HTR-8/SVneo (cell line): ENCODE results near the gene CCL18.
"Not testable (repeated sequence)": the region's sequence is repeated elsewhere in the genome, so short reads cannot be mapped to it uniquely, and the experiment has no call there.

Experiments used
- DNase-seq: peaks from one replicate; pipeline ENCODE4 v3.0.0; 2011; ENCODE audit warnings: low spot score, mixed read lengths; ENCODE audit not compliant: insufficient read length
- FAIRE-seq: peaks from 2 replicates; lab custom pipeline; 2011; peaks lifted over from hg19 to GRCh38; lab: Jason Lieb, UNC

CCL18 gene

GRCh38 chr17:36070427-36070826 is 6.4 kb downstream of the CCL18 start:
- FAIRE-seq, result no peak

GRCh38 chr17:36071751-36072150 is 7.7 kb downstream of the CCL18 start:
- no peak for FAIRE-seq
- no peak for DNase-seq

More at GRCh38 chr17:36070427-36070826, 6.4 kb downstream of the CCL18 start:
- no peak for DNase-seq

DNA sequence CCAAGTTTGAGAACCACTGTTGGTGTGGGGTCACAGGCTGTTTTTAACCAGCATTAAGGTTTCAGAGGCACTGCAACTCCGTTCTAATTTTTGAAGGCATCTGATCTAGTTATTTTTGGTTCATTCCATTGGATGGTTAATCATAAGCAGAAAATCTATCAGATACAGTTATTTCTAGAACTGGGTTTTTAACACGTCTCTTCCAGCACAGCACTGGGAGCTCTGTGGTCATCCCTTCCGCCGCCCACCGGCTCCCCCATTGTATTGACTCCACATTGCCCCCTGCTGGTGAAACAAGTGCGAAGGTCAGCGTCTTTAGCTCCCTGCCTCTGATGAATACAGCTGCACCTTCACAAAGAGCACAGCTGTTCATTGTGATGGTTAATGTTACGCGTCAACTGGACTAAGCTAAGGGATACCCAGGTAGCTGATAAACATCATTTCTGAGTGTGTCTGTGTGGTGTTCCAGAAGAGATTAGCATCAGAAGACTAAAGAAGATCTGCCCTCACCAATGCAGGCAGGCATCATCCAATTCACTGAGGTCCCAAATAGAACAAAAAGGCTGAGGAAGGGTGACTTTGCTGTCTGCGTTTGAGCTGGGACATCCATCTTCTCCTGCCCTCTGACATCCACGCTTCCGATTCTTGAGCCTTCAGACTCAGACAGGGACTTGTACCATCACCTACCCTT is 8.5 kb downstream of the CCL18 start:
- no peak for FAIRE-seq
- peak; percentile 56 for DNase-seq

DNA sequence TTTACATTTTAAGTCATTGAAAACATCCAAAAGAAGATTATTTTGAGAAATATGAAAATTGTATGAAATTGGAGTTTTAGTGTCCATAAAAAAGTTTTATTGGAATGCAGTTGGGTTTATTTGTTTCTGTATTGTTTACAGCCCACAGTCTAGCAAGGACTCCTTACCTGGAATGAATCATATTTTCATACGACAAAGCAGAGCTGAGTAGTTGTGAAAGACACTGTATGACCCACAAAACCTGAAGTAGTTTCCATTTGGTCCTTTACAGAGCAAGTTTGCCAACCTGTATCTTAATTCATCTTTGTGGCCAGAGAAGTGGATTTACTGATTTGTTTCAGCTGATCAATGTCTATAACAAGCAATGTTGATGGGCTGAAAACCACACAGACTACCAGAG is 10.3 kb downstream of the CCL18 start:
- no peak for FAIRE-seq
- DNase-seq, result no peak

DNA sequence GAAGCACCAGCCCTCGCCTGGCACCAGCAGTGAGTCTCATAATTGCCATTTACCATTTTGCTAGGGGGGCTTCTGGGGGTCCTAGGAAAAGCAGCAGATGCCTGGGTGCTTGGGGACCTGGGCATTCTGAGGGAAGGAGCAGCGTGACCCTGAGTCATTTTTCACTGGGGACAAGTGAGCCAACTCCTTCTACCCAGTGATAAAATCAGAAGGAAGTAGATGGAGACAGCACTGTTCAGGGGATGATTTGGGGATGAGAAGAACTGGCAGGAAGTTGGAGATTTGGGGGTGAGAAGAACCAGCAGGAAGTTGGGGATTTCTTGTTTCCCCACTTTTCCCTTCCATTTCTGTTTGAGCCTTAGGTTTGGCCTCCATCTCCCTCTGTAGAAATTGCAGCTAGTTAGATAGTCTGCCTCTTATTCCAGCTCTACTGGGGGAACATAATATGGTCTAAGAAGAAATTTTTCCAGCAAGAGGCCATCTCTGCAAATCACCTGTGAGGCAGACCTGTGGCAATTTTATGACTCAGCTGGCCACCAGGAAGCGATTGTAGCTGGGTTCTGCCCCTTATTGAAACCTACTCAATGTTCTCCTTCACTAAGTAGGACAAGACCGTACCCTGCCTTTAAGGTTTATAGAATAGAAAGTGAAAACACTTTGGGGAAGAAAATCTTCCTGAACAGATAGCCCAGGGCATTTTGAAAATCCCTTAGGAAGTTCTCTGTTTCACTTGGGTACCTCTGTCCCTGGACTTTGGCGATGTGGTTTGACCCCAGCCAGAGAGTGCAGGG is 17.8 kb downstream of the CCL18 start:
- FAIRE-seq, DNase-seq: not testable (repeated sequence)

GRCh38 chr17:36082482-36083120 is 18.5 kb downstream of the CCL18 start:
- not testable (repeated sequence) for FAIRE-seq, DNase-seq

- DNase-seq, FAIRE-seq: not testable (repeated sequence)
Measured at GRCh38 chr17:36083691-36084090, 19.6 kb downstream of the CCL18 start.

- DNase-seq (no peak), FAIRE-seq (no peak)
Measured at GRCh38 chr17:36085765-36086164, 21.7 kb downstream of the CCL18 start.

GRCh38 chr17:36086791-36087190 is 22.7 kb downstream of the CCL18 start:
- FAIRE-seq (no peak), DNase-seq (no peak)

DNA sequence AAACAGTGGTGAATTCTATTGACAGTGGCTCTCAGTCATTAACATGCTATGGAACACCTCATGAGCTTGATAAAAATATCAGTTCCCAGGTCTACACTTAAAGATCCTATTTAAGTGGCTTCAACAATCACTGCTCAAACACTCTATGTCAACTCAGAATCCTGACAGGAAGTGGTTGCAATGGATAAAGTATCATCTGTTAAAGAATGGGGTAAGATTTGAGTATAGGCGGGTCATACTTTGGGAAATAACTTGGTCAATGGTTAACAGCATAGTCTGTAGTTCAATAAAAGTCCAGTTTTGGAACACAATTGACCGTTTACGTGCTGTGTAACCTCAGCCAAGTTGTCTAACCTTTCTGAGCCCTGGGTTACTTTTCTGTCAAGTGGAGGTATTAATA is 23.4 kb downstream of the CCL18 start:
- DNase-seq, FAIRE-seq: not testable (repeated sequence)

DNA sequence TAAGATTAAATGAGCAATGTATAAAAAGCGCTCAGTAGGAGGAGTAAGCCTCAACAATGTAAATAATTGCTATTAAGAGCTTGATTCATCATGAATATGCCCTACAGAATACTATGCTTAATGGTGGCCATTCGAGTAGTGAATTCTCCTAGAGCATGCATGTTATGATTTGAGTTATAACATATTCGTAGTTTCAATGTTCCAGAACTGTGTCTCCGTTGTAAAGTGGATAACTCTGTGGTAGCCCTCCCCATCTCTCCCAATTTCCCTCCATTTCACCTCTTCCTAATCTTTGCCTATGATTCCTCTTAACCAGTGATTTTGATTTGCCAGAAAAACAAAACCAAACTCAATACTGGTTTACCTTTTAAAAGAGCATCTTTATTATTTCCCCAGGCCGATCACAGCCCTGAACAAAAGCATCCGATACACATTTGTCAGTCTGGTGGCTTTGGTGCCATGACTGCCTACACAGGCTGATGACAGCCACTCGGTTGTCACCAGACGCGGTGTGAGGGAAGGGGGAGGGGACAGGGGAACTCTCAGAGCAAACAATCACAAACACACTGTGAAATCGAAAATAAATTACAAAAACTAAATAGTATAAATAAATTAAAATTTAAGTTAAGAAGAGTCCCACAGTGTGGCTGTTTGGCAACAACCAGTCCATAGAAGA is 24.0 kb downstream of the CCL18 start:
- FAIRE-seq, DNase-seq: not testable (repeated sequence)

GRCh38 chr17:36088670-36089338 is 24.7 kb downstream of the CCL18 start:
- no peak for FAIRE-seq
- no peak for DNase-seq

- no peak for FAIRE-seq
- no peak for DNase-seq
Measured at GRCh38 chr17:36089339-36089865, 25.3 kb downstream of the CCL18 start.

- FAIRE-seq, result no peak
- DNase-seq, result no peak
Measured at GRCh38 chr17:36089888-36090836, 26.1 kb downstream of the CCL18 start, which contains the start of gene CCL3. Gene CCL3 (minus strand): TSS chr17:36090143. CDS start chr17:36090058, 85 bp downstream.

- no peak for DNase-seq
- no peak for FAIRE-seq
Measured at GRCh38 chr17:36092230-36092629, 28.2 kb downstream of the CCL18 start.

GRCh38 chr17:36092715-36093114 is 28.6 kb downstream of the CCL18 start:
- not testable (repeated sequence) for FAIRE-seq, DNase-seq

DNA sequence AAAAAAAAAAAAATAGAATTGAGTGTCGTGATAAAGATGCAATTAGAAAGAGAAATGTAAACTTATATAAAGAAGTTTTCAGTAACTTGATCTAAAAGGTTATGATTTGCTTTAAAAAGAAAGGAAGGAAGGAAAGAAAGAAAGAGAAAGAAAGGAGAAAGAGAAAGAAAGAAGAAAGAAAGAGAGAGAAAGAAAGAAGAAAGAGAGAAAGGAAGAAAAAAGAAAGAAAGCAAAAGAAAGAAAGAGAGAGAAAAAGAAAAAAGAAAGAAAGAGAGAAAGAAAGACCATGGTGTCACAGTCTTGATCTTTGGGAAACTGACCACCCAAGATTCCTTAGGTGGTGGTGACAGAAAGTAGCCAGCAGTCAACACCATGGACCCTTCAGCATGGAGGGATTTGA is 30.2 kb downstream of the CCL18 start:
- FAIRE-seq, result no peak
- DNase-seq, result no peak

GRCh38 chr17:36094746-36095145 is 30.7 kb downstream of the CCL18 start:
- FAIRE-seq (no peak), DNase-seq (no peak)
